GM18951 (cell line): Measurements from ENCODE around the gene ELOVL5.

ENCODE experiments used
- POLR2A ChIP-seq: IDR thresholded peaks from 4 replicates; pipeline ENCODE4 v1.6.1; 2011; ENCODE audit warnings: mild to moderate bottlenecking; ENCODE audit not compliant: insufficient read length, insufficient read depth; ENCODE audit errors: extremely low read depth
- in situ Hi-C: fragments of 300-500 bp; cut with MboI; formaldehyde crosslinking; loops from one replicate; pipeline ENCODE4 v1.12.0; 2022; ENCODE audit warnings: low sequenced_read_pairs, mixed read lengths, inconsistent platforms; ENCODE audit not compliant: unreplicated experiment

ELOVL5 gene

DNA sequence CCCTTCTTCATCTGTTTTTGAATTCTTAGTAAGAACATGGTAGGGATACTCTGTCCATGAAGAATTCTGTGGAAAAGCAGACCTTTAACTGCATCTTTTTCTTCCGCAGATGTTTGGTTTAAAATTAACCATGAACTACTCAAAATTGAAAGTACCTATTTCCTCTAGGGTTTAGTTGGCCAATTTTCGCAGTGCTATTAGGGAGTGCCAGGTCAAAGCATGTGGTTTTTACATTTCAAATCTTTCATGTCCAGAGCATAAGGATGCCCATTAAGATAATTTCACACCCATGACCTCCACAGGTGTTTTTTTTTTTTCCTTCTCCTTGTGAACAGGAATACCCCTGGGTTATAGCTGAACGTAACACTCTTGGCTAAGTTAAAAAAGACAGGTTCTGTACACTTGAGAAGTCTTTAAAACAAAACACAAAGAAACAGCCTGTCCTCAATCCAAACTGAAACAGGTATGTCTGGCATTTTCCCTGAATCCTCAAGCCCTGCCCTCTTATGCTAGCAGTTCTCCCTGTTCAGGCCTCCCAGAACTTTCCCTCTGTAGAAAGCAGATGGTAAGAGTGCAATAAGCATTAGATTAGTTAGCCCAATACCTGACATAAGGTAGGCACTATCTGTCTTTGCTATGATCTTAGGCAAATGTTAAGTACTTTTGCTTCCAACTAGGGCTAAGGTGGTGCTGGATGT, 67.1 kb downstream of the ELOVL5 start:
- in situ Hi-C loops = no loop called here
- TF ChIP-seq POLR2A = no peak

DNA sequence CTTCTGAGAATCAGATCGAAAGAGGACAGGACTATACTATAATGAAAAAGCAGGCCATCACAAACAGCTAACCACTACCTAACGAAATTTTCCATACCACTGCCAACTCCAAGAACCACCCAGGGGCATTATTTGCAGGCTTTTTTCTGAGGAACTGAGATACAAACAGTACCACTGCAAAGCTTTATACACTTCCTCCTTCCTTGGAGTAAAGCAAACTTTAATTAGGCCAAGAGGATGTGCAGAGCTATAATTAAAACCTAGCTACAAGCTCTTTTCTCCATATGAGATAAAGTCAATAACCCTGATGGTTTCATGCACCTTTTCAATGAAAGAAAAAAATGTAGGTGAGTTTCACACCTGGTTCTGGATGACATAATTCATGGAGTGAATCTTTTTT, 68.5 kb downstream of the ELOVL5 start:
- no peak for TF ChIP-seq POLR2A
- in situ Hi-C loops = no loop called here

DNA sequence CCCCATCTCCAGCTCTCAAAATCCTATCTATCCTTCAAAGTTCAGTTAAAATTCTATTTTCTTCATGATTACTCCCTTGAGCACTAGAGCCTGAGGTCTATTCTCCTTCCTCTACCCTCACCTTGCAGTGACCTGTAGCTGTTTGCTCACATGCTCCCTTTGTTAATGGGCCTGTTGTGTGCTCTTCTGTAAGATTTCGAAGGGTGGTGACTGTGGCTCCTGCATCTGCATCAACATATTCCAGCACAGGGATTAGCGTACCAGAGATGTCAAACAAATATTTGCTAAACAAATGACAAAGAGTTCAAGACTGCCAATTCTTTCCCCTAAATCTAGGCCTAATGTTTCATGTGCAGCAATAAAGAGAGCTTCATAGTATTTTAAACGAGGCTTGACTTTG, 69.5 kb downstream of the ELOVL5 start:
- in situ Hi-C loops = no loop called here
- TF ChIP-seq POLR2A = no peak

DNA sequence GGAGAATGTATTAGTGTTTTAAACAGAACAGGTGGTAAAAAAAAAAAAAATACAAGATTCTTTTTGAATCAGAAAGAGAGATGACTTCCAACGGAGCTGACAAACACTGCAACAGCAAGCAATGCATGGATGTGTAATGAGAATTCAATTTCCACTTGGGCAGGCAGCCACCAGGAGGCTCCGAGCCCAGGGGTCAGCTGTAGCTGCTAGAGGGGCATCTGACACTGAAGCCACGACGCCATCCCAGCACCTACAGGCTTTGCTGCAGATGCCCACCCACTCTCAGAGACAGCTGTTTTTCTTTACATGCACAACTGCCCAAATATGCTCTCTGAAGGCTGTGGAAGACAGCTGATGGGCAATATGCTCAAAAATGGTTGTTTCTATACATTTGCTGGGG, 75.4 kb downstream of the ELOVL5 start:
- in situ Hi-C loops = no loop called here
- no peak for TF ChIP-seq POLR2A

DNA sequence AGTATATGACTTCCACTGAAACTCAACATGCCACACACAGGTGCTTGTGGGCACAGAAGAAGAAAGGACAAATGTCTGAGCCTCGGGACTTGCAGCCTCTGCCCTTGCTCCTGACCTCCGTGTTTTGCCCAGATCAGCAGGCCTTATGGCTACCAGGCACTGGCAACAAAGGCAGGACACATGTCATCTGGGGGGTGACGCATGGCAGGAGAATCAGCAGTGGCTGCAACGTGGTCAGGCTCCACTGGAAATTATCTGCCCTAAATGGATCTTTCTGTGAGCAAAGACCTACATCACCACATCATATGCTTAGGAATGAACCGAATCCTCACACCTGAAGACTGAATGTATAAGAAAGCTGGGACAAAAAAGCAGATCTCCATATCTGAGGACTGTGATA, 78.9 kb downstream of the ELOVL5 start:
- TF ChIP-seq POLR2A = no peak
- in situ Hi-C loops = no loop called here

DNA sequence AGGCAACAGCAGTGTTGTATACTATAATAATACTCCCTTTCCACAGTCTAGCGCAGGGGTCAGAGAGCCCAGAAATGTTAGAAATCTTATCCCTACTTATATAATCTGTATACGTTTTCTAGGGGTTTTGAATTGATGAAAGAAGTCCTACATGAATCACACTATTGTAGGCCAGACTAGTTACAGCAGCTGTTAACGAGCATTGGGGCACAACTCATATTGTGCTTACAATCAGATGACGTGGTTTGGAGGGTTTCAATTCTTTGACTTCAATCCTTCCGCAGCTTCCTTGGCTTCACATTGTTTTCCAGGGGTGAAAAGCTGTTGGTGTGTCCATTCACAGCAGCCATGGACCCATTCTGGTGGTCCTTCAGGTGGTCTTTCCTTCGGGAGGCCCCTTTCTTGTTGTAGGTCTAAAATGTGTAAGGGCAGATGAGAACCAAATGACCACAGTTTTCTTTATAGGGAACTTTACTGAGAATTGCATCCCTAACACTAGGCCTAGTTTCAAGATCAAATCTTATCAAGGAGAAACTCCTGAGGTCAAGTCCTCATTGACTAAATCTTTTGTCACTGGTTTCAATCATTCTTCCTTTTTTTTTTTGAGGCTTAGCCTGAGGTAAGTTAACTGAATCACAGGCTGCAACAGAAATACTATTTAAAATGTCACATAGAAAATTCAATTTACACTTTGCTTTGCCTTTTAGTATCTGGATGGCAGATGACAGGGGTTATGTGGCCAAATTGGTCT, 79.7 kb downstream of the ELOVL5 start:
- in situ Hi-C loops = no loop called here
- TF ChIP-seq POLR2A = no peak

DNA sequence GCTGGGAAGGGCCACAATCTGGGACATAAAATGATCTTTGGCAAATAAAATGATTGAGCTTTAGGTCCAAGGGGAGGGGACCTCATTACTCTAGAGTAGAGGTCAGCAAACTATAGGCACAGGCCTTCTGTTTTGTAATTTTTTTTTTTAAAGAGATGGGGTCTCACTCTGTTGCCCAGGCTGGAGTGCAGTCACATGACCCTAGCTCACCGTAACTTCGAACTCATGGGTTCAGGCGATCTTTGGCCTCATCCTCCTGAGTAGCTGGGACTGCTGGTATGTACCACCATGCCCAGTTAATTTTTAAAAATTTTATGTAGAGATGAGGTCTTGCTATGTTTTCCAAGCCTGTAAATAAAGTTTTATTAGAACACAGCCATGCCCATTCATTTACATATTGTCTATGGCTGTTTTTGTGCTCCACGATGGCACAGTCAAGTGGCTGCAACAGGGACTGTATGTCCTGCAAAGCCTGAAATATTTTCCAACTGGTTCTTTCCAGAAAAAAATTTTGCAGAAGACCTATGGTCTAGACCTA, 82.1 kb downstream of the ELOVL5 start:
- in situ Hi-C loops = no loop called here
- no peak for TF ChIP-seq POLR2A

DNA sequence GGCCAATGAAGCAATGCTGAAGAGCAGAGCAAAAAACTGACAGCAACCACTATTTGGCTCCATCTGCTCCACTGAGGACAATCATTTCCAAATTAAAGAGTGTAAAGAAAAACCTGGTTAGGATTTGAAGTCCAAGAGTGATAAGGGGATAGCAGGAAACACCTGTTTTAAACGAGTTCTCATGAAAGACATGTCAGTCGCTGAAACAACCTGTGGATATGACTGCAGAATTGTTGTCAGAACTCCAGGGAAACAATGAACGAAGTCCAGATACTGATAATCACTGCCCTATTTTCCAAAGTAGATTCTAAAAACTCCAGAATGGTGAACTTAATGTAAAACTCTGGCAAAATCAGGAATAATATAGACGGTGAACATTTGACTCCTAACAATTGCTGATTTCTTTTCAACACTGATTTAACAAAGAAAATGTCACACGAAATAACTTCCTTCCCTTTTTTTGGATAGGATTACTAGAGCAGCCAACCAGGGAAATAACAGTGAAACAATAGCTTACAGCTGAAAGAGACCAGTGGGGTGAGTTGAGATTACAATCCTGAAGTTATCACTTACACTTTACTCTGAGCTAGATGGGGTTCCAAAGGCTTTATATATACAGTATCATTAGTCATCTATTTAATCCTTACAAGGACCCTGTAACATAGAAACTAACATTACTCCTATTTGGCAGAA, 83.7 kb downstream of the ELOVL5 start:
- TF ChIP-seq POLR2A = no peak
- in situ Hi-C loops = no loop called here

DNA sequence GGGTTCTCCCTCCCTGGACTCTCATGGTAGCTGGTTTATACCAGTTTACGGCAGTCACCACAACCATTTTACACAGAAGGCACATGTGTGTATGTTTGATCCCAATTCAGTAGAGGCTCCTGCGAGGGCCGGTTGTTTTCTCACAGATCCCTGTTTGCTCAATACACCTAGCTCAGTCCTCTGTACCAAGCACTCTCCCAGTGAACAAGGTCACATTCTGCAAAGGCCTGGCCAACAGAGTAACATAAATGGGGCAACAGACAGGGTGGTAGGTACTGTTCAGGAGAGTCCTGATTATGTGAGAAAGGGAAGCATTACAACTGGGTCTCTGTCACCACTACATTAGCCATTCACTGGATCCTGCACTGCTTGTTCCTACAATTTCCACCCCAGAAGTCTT, 84.4 kb downstream of the ELOVL5 start:
- TF ChIP-seq POLR2A = no peak
- in situ Hi-C loops = no loop called here

DNA sequence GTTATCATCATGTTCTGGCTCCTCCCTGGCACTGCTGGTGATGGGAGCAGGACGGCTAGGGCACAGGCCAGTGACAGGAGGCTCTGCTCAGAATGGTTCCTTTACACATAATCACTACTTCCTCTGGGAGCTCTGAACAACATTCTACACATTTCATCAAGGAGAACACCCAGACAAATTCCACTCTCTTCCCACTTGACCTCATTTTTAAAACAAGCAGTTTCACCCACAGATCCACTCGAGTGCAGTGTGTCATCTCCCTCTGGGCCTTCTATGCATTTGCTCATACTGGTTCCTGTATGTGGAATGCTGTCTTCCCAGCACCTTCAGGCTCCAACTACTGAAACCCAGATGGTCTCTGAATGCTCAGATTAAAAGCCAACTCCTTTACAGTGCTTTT, 84.8 kb downstream of the ELOVL5 start:
- in situ Hi-C loops = no loop called here
- TF ChIP-seq POLR2A = no peak

DNA sequence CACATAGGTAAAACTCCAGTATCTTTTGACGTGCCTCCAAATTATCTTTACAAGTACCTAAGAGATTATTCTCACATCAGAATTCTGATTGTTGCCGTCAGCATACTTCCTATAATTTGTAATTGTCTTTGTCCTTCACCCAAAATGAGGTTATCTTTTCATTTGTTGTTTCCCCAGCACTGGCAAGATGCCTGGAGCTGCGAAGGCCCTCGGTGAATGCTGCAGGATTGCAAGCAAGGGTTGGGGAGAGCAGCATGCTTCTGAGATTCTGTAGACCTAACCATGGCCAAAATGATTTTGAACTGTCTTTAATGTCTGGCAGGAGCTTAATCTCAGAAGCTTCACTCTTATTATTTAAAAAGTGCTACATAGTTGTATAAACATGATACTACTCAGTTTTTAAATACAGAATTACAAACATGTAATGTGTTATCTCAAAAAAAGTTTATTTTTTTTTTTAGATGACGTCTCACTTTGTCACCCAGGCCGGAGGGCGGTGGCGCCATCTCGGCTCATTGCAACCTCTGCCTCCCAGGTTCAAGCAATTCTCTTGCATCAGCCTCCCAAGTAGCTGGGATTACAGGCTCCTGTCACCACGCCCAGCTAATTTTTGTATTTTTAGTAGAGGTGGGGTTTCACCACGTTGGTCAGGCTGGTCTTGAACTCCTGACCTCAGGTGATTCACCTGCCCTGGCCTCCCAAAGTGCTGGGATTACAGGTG, 88.7 kb downstream of the ELOVL5 start:
- in situ Hi-C loops = no loop called here
- no peak for TF ChIP-seq POLR2A

DNA sequence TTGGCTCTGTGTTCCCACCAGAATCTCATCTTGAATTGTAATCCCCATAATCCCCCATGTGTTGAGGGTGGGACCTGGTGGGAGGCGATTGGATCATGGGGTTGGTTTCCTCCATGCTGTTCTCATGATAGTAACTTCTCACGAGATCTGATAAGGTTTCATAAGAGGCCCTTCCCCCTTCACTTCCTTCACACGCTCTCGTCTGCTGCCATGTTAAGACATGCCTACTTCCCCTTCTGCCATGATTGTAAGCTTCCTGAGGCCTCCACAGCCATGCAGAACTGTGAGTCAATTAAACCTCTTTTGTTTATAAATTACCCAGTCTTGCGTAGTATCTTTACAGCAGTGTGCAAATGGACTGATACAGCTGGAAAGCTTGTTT, 90.0 kb downstream of the ELOVL5 start:
- no peak for TF ChIP-seq POLR2A

More for the DNA sequence above, 90.0 kb downstream of the ELOVL5 start:
- in situ Hi-C loops = no loop called here
